ENCODE measurements around the gene AKT3. TPM values are rescaled to one million over a fixed set of nuclear protein-coding genes. Genes with fewer than 3 reads are reported as not detected.

The AKT3 gene
- polyA plus RNA-seq, 3 donors = 3.6 to 27.2 (median 8.0) TPM

DNA sequence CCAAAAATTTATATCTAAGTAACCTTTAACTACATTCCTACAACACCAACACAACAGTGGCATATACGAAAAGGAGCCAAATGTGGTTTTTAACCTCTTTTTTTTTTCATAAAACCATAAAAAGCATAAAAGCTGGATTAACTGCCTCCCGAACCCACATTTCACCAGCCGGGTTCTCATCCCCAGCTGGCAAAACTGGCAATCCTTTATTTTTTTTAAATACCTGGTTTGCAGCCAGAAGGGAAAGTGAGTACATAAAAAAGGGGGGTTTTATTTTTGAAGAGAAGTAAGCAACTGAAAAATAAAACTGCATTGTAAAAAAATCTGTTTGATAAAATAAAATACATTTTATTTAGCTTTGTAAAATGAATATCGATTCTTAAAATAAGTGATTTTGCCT lies 295.4 kb downstream of the AKT3 start:
- WGBS, 3 donors = 92 to 97% (median 96%) methylated on average over 4 of the region's 4 CpGs
- no peak overlapping the region for H3K27ac ChIP-seq (ENCODE audit: low read depth, low read length)

DNA sequence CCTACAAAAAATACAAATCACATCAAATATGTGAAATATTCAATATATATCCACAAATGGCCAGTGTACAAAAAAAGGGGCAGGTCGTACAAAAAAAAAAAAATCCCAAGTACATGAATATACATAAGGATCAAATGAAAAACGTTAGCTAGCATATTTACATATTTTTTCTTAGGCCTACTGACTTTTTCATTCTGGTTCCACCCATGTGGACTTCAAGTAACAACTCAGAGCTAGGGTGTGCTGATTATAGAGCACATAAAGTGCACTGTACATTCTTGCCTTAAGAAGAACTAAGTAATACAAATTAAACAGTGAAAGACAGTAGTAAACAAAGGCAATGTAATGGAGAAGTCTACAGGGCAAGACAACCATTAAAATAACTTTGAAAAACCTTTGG lies 297.0 kb downstream of the AKT3 start:
- 63 to 84% (median 80%) methylated on average over 2 of the region's 2 CpGs for WGBS, 3 donors
- no peak overlapping the region for H3K27ac ChIP-seq (ENCODE audit: low read depth, low read length)

DNA sequence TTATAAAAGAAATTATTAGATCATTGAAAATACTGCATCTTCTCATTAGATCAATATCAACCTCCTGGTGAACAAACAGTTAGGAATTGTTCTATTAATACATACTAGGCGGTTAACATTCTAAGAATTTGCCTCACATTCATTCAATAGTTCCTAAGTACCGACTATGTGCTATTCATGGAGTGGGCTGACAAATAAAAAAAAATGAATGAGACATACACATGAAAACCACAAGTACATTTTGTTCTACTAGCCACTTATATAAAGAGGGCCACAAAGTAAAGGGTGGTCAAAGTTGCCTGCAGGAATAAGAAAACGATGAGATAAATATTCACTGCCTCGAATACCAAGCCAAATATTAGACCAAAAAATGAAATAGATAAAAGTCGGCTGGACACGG lies 299.8 kb downstream of the AKT3 start:
- no peak overlapping the region for H3K27ac ChIP-seq (ENCODE audit: low read depth, low read length)
- WGBS, 3 donors = 91 to 98% (median 95%) methylated on average over 6 of the region's 6 CpGs

DNA sequence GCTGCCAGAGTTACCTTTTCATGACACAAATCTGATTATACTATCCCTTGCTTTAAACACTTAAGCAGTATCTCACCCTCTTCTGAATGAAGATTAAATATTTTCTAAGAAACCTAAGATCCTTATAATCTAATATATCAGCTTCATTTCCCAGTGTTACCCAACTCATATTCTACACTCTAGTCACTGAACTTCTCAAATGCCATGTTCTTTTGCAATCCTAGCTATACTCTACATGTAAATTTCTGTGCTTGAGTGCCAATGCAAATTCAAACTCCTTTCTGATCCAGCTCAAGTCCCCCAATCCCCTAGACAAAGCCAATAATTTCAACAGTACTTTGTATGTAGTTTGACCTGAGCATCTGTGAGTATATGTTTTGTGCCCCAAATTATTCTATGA lies 300.3 kb downstream of the AKT3 start:
- no peak overlapping the region for H3K27ac ChIP-seq (ENCODE audit: low read depth, low read length)

- no peak overlapping the region for H3K27ac ChIP-seq (ENCODE audit: low read depth, low read length)
Observed at GRCh38 chr1:243549108-243549507, 300.9 kb downstream of the AKT3 start.

GRCh38 chr1:243548516-243548915 lies 301.5 kb downstream of the AKT3 start:
- WGBS, 3 donors = 90 to 100% (median 91%) methylated on average over 1 of the region's 1 CpG
- no peak overlapping the region for H3K27ac ChIP-seq (ENCODE audit: low read depth, low read length)

DNA sequence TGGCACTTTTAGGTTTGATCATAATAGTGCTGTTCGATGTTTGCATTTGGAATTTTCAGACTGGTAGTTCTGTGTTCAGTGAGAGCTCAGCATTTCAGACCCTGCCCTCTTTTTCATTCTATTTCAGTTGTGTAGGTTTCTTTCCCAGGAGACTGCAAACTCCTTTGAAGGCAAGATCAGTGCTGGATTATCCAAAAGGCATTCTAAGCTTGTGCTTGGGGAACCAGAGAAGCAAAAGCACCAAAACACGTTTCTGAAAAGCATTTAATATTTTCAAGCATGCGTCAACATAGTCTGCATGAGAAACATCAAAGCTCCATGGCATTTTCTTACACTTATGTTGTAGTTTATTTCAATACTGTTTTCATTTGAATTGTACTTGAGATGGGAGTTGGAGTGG lies 302.2 kb downstream of the AKT3 start:
- H3K27ac ChIP-seq (ENCODE audit: low read depth, low read length) = no peak overlapping the region

GRCh38 chr1:243546457-243546856 lies 303.6 kb downstream of the AKT3 start:
- no peak overlapping the region for H3K27ac ChIP-seq (ENCODE audit: low read depth, low read length)
- WGBS, 3 donors = 0% methylated on average over 1 of the region's 1 CpG

More for the DNA sequence above, 302.2 kb downstream of the AKT3 start:
- 82 to 96% (median 92%) methylated on average over 3 of the region's 3 CpGs for WGBS, 3 donors

- 80 to 97% (median 91%) methylated on average over 2 of the region's 2 CpGs for WGBS, 3 donors
- H3K27ac ChIP-seq (ENCODE audit: low read depth, low read length) = no peak overlapping the region
Observed at GRCh38 chr1:243543501-243543900, 306.5 kb downstream of the AKT3 start.

- WGBS, 3 donors = 69 to 80% (median 78%) methylated on average over 7 of the region's 7 CpGs
Observed at GRCh38 chr1:243542739-243543415, 307.2 kb downstream of the AKT3 start.

GRCh38 chr1:243539636-243540035 lies 310.4 kb downstream of the AKT3 start:
- no peak overlapping the region for H3K27ac ChIP-seq (ENCODE audit: low read depth, low read length)

More at GRCh38 chr1:243542739-243543415, 307.2 kb downstream of the AKT3 start:
- no peak overlapping the region for H3K27ac ChIP-seq (ENCODE audit: low read depth, low read length)

- 92 to 95% (median 93%) methylated on average over 1 of the region's 1 CpG for WGBS, 3 donors
Observed at GRCh38 chr1:243535014-243535413, 315.0 kb downstream of the AKT3 start.

DNA sequence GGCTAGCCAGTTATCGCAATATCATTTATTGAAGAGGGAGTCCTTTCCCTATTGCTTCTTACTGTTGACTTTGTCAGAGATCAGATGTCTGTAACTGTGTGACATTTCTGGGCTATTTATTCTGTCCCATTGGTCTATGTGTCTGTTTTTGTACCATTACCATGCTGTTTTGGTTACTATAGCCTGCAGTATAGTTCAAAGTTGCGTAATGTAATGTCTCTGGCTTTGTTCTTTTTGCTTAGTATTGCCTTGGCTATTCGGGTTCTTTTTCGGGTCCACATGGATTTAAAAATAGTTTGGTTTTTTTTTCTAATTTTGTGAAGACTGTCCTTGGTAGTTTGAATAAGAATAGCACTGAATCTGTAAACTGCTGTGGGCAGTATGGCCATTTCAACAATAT lies 320.5 kb downstream of the AKT3 start:
- 88 to 99% (median 98%) methylated on average over 4 of the region's 4 CpGs for WGBS, 3 donors
- H3K27ac ChIP-seq (ENCODE audit: low read depth, low read length) = no peak overlapping the region

More at GRCh38 chr1:243535014-243535413, 315.0 kb downstream of the AKT3 start:
- H3K27ac ChIP-seq (ENCODE audit: low read depth, low read length) = no peak overlapping the region

DNA sequence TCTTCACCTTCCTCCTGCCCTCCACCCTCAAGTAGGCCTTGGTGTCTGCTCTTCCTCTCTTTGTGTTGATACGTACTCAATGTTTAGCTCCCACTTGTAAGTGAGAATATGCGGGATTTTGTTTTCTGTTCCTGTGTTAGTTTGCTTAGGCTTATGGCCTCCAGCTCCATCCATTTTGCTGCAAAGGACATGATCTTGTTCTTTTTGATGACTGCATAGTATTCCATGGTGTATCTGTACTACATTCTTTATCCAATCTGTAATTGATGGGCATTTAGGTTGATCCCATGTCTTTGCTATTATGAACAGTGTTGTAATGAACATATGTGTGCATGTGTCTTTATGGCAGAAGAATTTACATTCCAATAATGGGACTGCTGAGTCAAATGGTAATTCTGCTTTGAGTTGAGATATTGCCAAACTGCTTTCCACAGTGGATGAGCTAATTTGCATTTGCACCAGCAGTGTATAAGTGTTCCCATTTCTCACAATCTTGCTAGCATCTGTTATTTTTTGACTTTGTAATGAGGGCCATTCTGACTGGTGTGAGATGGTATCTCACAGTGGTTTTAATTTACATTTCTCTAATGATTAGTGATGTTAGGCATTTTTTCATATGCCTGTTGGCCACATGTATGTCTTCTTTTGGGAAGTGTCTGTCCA lies 321.5 kb downstream of the AKT3 start:
- 92 to 94% (median 94%) methylated on average over 2 of the region's 2 CpGs for WGBS, 3 donors

DNA sequence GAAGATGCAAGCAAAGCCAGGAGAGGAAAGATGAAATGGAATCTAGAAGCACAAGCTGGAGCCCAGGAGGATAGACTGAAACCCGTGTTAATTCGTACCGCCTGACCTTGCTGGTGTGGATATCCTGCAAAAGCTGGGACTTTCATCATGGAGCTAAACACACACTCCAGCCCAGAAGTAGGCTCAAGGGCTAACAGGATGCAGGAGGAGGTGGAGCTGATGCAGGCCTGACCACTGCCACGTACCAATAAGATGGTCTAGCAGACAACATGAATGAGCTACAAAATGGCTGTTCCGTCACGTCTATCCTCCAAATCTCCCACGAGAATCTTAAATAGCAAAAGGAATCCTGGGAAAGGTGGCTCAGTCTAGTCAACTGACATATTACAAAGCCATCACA lies 323.9 kb downstream of the AKT3 start:
- WGBS, 3 donors = 90 to 96% (median 93%) methylated on average over 7 of the region's 7 CpGs
- H3K27ac ChIP-seq (ENCODE audit: low read depth, low read length) = no peak overlapping the region

More for the DNA sequence above, 321.5 kb downstream of the AKT3 start:
- H3K27ac ChIP-seq (ENCODE audit: low read depth, low read length) = no peak overlapping the region

GRCh38 chr1:243525085-243525487 lies 325.0 kb downstream of the AKT3 start:
- no peak overlapping the region for H3K27ac ChIP-seq (ENCODE audit: low read depth, low read length)

GRCh38 chr1:243523766-243524165 lies 326.3 kb downstream of the AKT3 start:
- 87 to 93% (median 92%) methylated on average over 5 of the region's 5 CpGs for WGBS, 3 donors

More at GRCh38 chr1:243525085-243525487, 325.0 kb downstream of the AKT3 start:
- WGBS, 3 donors = 76 to 88% (median 79%) methylated on average over 2 of the region's 2 CpGs

DNA sequence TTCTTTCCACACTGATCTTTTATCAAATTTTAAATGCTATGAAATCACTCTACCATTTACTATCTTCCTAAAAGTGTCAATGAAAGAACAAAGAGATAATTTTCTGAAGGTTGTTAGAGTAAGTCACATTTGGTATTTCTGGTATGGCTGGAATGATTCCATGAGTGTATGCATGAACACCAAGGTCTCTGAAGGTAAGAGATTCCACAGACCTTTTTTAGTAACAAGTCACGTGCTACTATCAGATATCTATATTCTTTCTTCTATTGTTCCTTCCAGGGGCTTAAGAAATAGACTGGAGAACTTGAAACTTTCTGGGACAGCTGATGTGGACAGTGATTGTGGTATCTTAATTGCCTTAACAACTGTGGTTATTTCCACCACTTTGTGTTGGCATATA lies 329.2 kb downstream of the AKT3 start:
- 59 to 86% (median 76%) methylated on average over 1 of the region's 1 CpG for WGBS, 3 donors

More at GRCh38 chr1:243523766-243524165, 326.3 kb downstream of the AKT3 start:
- no peak overlapping the region for H3K27ac ChIP-seq (ENCODE audit: low read depth, low read length)

DNA sequence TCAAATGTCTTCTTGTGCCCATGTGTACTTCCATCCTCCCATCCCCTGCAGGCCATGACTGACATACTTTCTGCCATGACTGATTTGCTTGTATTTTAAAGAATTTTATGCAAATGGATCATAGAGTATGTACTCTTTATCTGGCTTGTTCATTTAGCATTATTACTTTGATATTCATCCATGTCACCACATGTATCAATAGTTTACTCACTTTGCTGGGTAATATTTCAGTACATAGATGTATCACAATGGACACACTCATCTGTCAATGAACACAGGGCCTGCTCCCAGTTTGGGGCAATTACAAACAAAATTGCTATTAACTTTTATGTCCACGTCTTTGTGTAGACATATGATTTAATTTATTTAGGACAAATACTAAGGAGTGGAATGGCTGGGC lies 335.1 kb downstream of the AKT3 start:
- H3K27ac ChIP-seq (ENCODE audit: low read depth, low read length) = no peak overlapping the region
- WGBS, 3 donors = 87 to 89% (median 89%) methylated on average over 1 of the region's 1 CpG

More for the DNA sequence above, 329.2 kb downstream of the AKT3 start:
- no peak overlapping the region for H3K27ac ChIP-seq (ENCODE audit: low read depth, low read length)

All from adipose tissue (tissue), 3 donors.